Endothelial cell of umbilical vein (primary cell): ENCODE measurements around the gene CHL1. TPM values are rescaled to one million over a fixed set of nuclear protein-coding genes. Genes with fewer than 3 reads are reported as not detected.

Experiments used
- BruUV-seq: library from RNA; stranded (reverse); fragments of 400-500 nt; replicated peaks from 2 replicates; lab custom pipeline; 2021; lab: Mats Ljungman, UMichigan
- CTCF ChIA-PET: fragments of 300-600, 350-600 bp; sonication (Branson Sonifier 250); formaldehyde crosslinking; loops from one replicate; lab custom pipeline; 2021; ENCODE audit warnings: antibody characterized with exemption, inconsistent platforms; lab: Charles Lee
- POLR2A ChIA-PET: fragments of 300-600, 350-600 bp; sonication (Branson Sonifier 250); formaldehyde crosslinking; loops from one replicate; lab custom pipeline; 2021; ENCODE audit warnings: antibody characterized with exemption, inconsistent platforms; lab: Charles Lee
- DNase-seq: peaks from one replicate; pipeline ENCODE4 v3.0.0-alpha.2; 2011; ENCODE audit warnings: low read depth, low spot score
- FAIRE-seq: peaks from 2 replicates; lab custom pipeline; 2011; peaks lifted over from hg19 to GRCh38; lab: Jason Lieb, UNC
- H2AFZ ChIP-seq: 2 replicates; pipeline ENCODE4 v1.6.0; 2012; ENCODE audit warnings: low read depth, low read length, control low read depth, inconsistent platforms
- H3K27ac ChIP-seq: 2 replicates; pipeline ENCODE4 v1.5.1; 2011; ENCODE audit warnings: low read depth, mild to moderate bottlenecking, control low read depth, low read length, moderate library complexity; ENCODE audit not compliant: insufficient read depth
- H3K27me3 ChIP-seq, 2 experiments: 2 replicates each; pipeline versions ENCODE4 v1.6.0 to v1.6.1; 2011; ENCODE audit warnings: low read length in 2 of 2, mixed read lengths in 1 of 2; ENCODE audit not compliant: control insufficient read depth in 2 of 2, insufficient read depth in 2 of 2
- H3K36me3 ChIP-seq, 2 experiments: 2 replicates in 1 of 2; 3 replicates in 1 of 2; pipeline ENCODE4 v1.5.1; 2011; ENCODE audit warnings: low read length in 2 of 2, mild to moderate bottlenecking in 1 of 2, moderate library complexity in 1 of 2; ENCODE audit not compliant: control insufficient read depth in 2 of 2, insufficient read depth in 2 of 2; ENCODE audit errors: extremely low read depth in 1 of 2
- H3K4me1 ChIP-seq: 3 replicates; pipeline ENCODE4 v1.5.1; 2011; ENCODE audit warnings: mild to moderate bottlenecking, low read length; ENCODE audit not compliant: control insufficient read depth, insufficient read depth; ENCODE audit errors: extremely low read depth
- H3K4me2 ChIP-seq: 2 replicates; pipeline ENCODE4 v1.6.1; 2011; ENCODE audit warnings: low read length, control low read depth, mixed read lengths; ENCODE audit not compliant: insufficient read depth
- H3K4me3 ChIP-seq, 3 experiments: fragments of 200-600 bp in 1 of 3; sonication (generic), shearing (Covaris generic) in 1 of 3; replicated peaks in 1 of 3; 2 replicates each; pipeline ENCODE4 v1.5.1; 2011 to 2016; ENCODE audit warnings: control low read depth in 3 of 3, low read length in 3 of 3, mild to moderate bottlenecking in 2 of 3, inconsistent platforms in 1 of 3, low read depth in 1 of 3, moderate library complexity in 1 of 3; ENCODE audit not compliant: insufficient read depth in 1 of 3
- H3K79me2 ChIP-seq: 2 replicates; pipeline ENCODE4 v1.6.0; 2012; ENCODE audit warnings: low read length, inconsistent platforms; ENCODE audit not compliant: control insufficient read depth, insufficient read depth
- H3K9ac ChIP-seq: replicated peaks from 2 replicates; pipeline ENCODE3; 2011; ENCODE audit warnings: low read length, control low read depth; ENCODE audit not compliant: insufficient read depth; ENCODE audit errors: extremely low read depth
- H3K9me1 ChIP-seq: replicated peaks from 3 replicates; pipeline ENCODE4 v1.6.0; 2011; ENCODE audit warnings: mild to moderate bottlenecking, low read length; ENCODE audit not compliant: control insufficient read depth, insufficient read depth; ENCODE audit errors: extremely low read depth
- H3K9me3 ChIP-seq: replicated peaks from 2 replicates; pipeline ENCODE4 v1.5.1; 2012; ENCODE audit warnings: low read length, inconsistent platforms; ENCODE audit not compliant: control insufficient read depth, insufficient read depth
- H4K20me1 ChIP-seq: replicated peaks from 2 replicates; pipeline ENCODE3; 2011; ENCODE audit warnings: mild to moderate bottlenecking, low read length; ENCODE audit not compliant: control insufficient read depth, insufficient read depth; ENCODE audit errors: extremely low read depth
- CTCF ChIP-seq, 2 donors: IDR thresholded peaks; 1 replicate in 1 of 2; 2 replicates in 1 of 2; pipeline ENCODE4 v1.5.1; 2011; ENCODE audit warnings: low read length in 2 of 2, mild to moderate bottlenecking in 2 of 2, moderate library complexity in 2 of 2, control low read depth in 1 of 2, inconsistent platforms in 1 of 2, low read depth in 1 of 2; ENCODE audit not compliant: insufficient read depth in 1 of 2; ENCODE audit errors: extremely low read depth in 1 of 2
- EZH2 ChIP-seq: IDR thresholded peaks from 2 replicates; pipeline ENCODE4 v1.6.1; 2012; ENCODE audit warnings: borderline replicate concordance, low read depth, mild to moderate bottlenecking, moderate library complexity, low read length, inconsistent platforms; ENCODE audit not compliant: severe bottlenecking
- FOS ChIP-seq: IDR thresholded peaks from 2 replicates; pipeline ENCODE4 v1.6.1; 2011; ENCODE audit warnings: mild to moderate bottlenecking, low read length, moderate library complexity, borderline replicate concordance; ENCODE audit not compliant: insufficient read depth
- GATA2 ChIP-seq: IDR thresholded peaks from 2 replicates; pipeline ENCODE4 v1.7.0; 2011; ENCODE audit warnings: low read depth, mild to moderate bottlenecking, moderate library complexity, mixed read lengths, low read length; ENCODE audit not compliant: insufficient read length, insufficient read depth
- JUN ChIP-seq: IDR thresholded peaks from 2 replicates; pipeline ENCODE4 v1.6.1; 2011; ENCODE audit warnings: borderline replicate concordance, low read depth; ENCODE audit not compliant: insufficient read length, insufficient read depth
- MAX ChIP-seq: IDR thresholded peaks from 2 replicates; pipeline ENCODE4 v1.6.1; 2011; ENCODE audit not compliant: insufficient read depth, insufficient read length
- MYC ChIP-seq: IDR thresholded peaks from one replicate; pipeline ENCODE4 v1.6.1; 2011; ENCODE audit warnings: mild to moderate bottlenecking, low read depth, low read length
- POLR2A ChIP-seq: IDR thresholded peaks from 2 replicates; pipeline ENCODE4 v1.6.1; 2012; ENCODE audit warnings: low read depth, mild to moderate bottlenecking, control low read depth, low read length
- POLR2AphosphoS5 ChIP-seq: IDR thresholded peaks from 2 replicates; pipeline ENCODE4 v1.6.1; 2012; ENCODE audit warnings: low read depth, mild to moderate bottlenecking, control low read depth, low read length, moderate library complexity; ENCODE audit not compliant: insufficient read depth
- dilution Hi-C: fragments of 300-500 bp; cut with MboI; formaldehyde crosslinking; loops from one replicate; pipeline ENCODE4 v1.15.0; 2019; ENCODE audit warnings: low sequenced_read_pairs; ENCODE audit not compliant: extremely low pct_ligation_motif_present
- intact Hi-C: fragments of 100-400 bp; cut with micrococcal nuclease; formaldehyde crosslinking; loops from one replicate; pipeline ENCODE4 v1.10.0; 2022
- polyA plus RNA-seq, 4 experiments: library from polyadenylated mRNA; depleted of rRNA in 3 of 4; stranded (reverse) in 3 of 4; unstranded in 1 of 4; fragments of >200 nt; gene quantifications; 2 replicates each; pipeline versions ENCODE4 v1.2.1 to v1.2.3, GENCODE V29; 2011 to 2012; ENCODE audit warnings: missing spikeins in 1 of 4
- total RNA-seq: library from RNA; stranded (reverse); gene quantifications from 2 replicates; pipeline ENCODE4 v1.2.3, GENCODE V29; 2021

The CHL1 gene
- total and polyA plus RNA-seq, 2 donors (not counting 3 experiments of a cell fraction or from before 2014, with no cell fraction given): not detected

GRCh38 chr3:454986-455385, 258.4 kb downstream of the CHL1 start:
- Histone ChIP-seq H3K27ac (no peak overlapping the region), H4K20me1 (no peaks in the 10 kb centered on the region), H3K9ac (no peak overlapping the region), H3K79me2 (no peaks in the 10 kb centered on the region), H3K4me1 (no peaks in the 10 kb centered on the region), H2AFZ (no peak overlapping the region), H3K36me3 (no peaks in the 10 kb centered on the region), H3K9me3 (peaks cover under 1% of the 10 kb centered on the region), H3K4me3 (no peak overlapping the region), H3K9me1 (no peaks in the 10 kb centered on the region), H3K4me2 (no peak overlapping the region), H3K27me3 (no peaks in the 10 kb centered on the region)
- TF ChIP-seq EZH2 (no peak), CTCF (IDR thresholded peaks at IDR 0.05; ENCODE audit: extremely low read depth in 1 of 2, insufficient read depth in 1 of 2, low read depth in 1 of 2, low read length in 2 of 2) (no peak), POLR2A (no peak), GATA2 (no peak)
- DNase-seq: no peak
- FAIRE-seq: no peak
- dilution Hi-C loops: no loop called here
- intact Hi-C loops: no loop called here
- ChIA-PET POLR2A (no interaction called here), CTCF (no interaction called here)
- no TSS peak for BruUV-seq

- TF ChIP-seq EZH2 (no peak), POLR2A (no peak), MAX (no peak), POLR2AphosphoS5 (no peak), CTCF (IDR thresholded peaks at IDR 0.05; ENCODE audit: extremely low read depth in 1 of 2, insufficient read depth in 1 of 2, low read depth in 1 of 2, low read length in 2 of 2) (no peak), MYC (no peak), GATA2 (no peak), FOS (no peak), JUN (no peak)
- DNase-seq: no peak
- Histone ChIP-seq H3K36me3 (no peaks in the 10 kb centered on the region), H3K9me1 (no peaks in the 10 kb centered on the region), H3K27me3 (no peaks in the 10 kb centered on the region), H3K27ac (no peak overlapping the region), H3K4me1 (no peaks in the 10 kb centered on the region), H3K79me2 (no peaks in the 10 kb centered on the region), H3K4me2 (no peak overlapping the region), H3K9me3 (no peaks in the 10 kb centered on the region), H4K20me1 (no peaks in the 10 kb centered on the region), H3K9ac (no peak overlapping the region), H3K4me3 (no peak overlapping the region), H2AFZ (no peak overlapping the region)
- dilution Hi-C loops: no loop called here
- ChIA-PET POLR2A (no interaction called here), CTCF (no interaction called here)
- FAIRE-seq: no peak
- BruUV-seq: no TSS peak
- intact Hi-C loops: no loop called here
Observed at GRCh38 chr3:458124-458523, 261.6 kb downstream of the CHL1 start.
